ENCODE results near the gene BPI. TPM values are rescaled to one million over a fixed set of nuclear protein-coding genes. Genes with fewer than 3 reads are reported as not detected.
"Not testable (repeated sequence)": the region's sequence is repeated elsewhere in the genome, so short reads cannot be mapped to it uniquely, and the experiment has no call there.

Gene BPI
- total and polyA plus RNA-seq, 4 donors, result 5.0 to 11.5 (median 8.7) TPM; not detected in 1

- H3K27me3 ChIP-seq (ENCODE audit: control insufficient read depth, insufficient read depth, low read length), result no peaks in the 10 kb centered on the region
- no peak overlapping the region for H3K27ac ChIP-seq (ENCODE audit: low read depth, low read length)
- no peaks in the 10 kb centered on the region for H3K9me3 ChIP-seq (ENCODE audit: control insufficient read depth, insufficient read depth, low read length)
- no peaks in the 10 kb centered on the region for H3K36me3 ChIP-seq (ENCODE audit: control insufficient read depth, insufficient read depth, low read length)
- no peak for DNase-seq (ENCODE audit: low read depth in 4 of 6, low spot score in 6 of 6)
- H3K4me3 ChIP-seq (ENCODE audit: low read depth, low read length), result no peak overlapping the region
- 100% methylated on average over 1 of the region's 7 CpGs for WGBS (ENCODE audit: insufficient coverage)
- peaks cover 33% of the 10 kb centered on the region for H3K4me1 ChIP-seq (ENCODE audit: control insufficient read depth, insufficient read depth, low read length)
Measured at GRCh38 chr20:38338849-38339520, 35.0 kb downstream of the BPI start.

- peaks cover 34% of the 10 kb centered on the region for H3K4me1 ChIP-seq (ENCODE audit: control insufficient read depth, insufficient read depth, low read length)
- DNase-seq (ENCODE audit: low read depth in 4 of 6, low spot score in 6 of 6); H3K9me3 ChIP-seq (ENCODE audit: control insufficient read depth, insufficient read depth, low read length); H3K27me3 ChIP-seq (ENCODE audit: control insufficient read depth, insufficient read depth, low read length); H3K27ac ChIP-seq (ENCODE audit: low read depth, low read length); H3K36me3 ChIP-seq (ENCODE audit: control insufficient read depth, insufficient read depth, low read length); H3K4me3 ChIP-seq (ENCODE audit: low read depth, low read length): not testable (repeated sequence)
- whole genome bisulfite sequencing (ENCODE audit: insufficient coverage), result 83% methylated on average over 1 of the region's 8 CpGs
Measured at GRCh38 chr20:38339521-38339896, 35.6 kb downstream of the BPI start.

- WGBS (ENCODE audit: insufficient coverage), result no CpG with 5 or more reads among the region's 3 CpGs
- peak in 1 of 6 donors; percentile 35 for DNase-seq (ENCODE audit: low read depth in 4 of 6, low spot score in 6 of 6)
- Histone ChIP-seq H3K27me3 (ENCODE audit: control insufficient read depth, insufficient read depth, low read length) (no peaks in the 10 kb centered on the region), H3K27ac (ENCODE audit: low read depth, low read length) (no peak overlapping the region), H3K4me3 (ENCODE audit: low read depth, low read length) (no peak overlapping the region), H3K9me3 (ENCODE audit: control insufficient read depth, insufficient read depth, low read length) (no peaks in the 10 kb centered on the region), H3K4me1 (ENCODE audit: control insufficient read depth, insufficient read depth, low read length) (peaks cover 34% of the 10 kb centered on the region), H3K36me3 (ENCODE audit: control insufficient read depth, insufficient read depth, low read length) (no peaks in the 10 kb centered on the region)
Measured at GRCh38 chr20:38339997-38340396, 36.0 kb downstream of the BPI start.

- no peak for DNase-seq (ENCODE audit: low read depth in 4 of 6, low spot score in 6 of 6)
- 81% methylated on average over 2 of the region's 6 CpGs for WGBS (ENCODE audit: insufficient coverage)
- no peak overlapping the region for H3K27ac ChIP-seq (ENCODE audit: low read depth, low read length)
Measured at GRCh38 chr20:38340693-38341092, 36.7 kb downstream of the BPI start.

GRCh38 chr20:38342216-38342615, 38.3 kb downstream of the BPI start:
- Histone ChIP-seq H3K27ac (ENCODE audit: low read depth, low read length) (no peak overlapping the region), H3K9me3 (ENCODE audit: control insufficient read depth, insufficient read depth, low read length) (no peaks in the 10 kb centered on the region), H3K27me3 (ENCODE audit: control insufficient read depth, insufficient read depth, low read length) (no peaks in the 10 kb centered on the region), H3K4me1 (ENCODE audit: control insufficient read depth, insufficient read depth, low read length) (peaks cover 21% of the 10 kb centered on the region), H3K36me3 (ENCODE audit: control insufficient read depth, insufficient read depth, low read length) (no peaks in the 10 kb centered on the region), H3K4me3 (ENCODE audit: low read depth, low read length) (no peak overlapping the region)
- peak in 2 of 6 donors; percentile 60 to 66 for DNase-seq (ENCODE audit: low read depth in 4 of 6, low spot score in 6 of 6)
- 13% methylated on average over 7 of the region's 7 CpGs for WGBS (ENCODE audit: insufficient coverage)

More at GRCh38 chr20:38340693-38341092, 36.7 kb downstream of the BPI start:
- Histone ChIP-seq H3K36me3 (ENCODE audit: control insufficient read depth, insufficient read depth, low read length) (no peaks in the 10 kb centered on the region), H3K27me3 (ENCODE audit: control insufficient read depth, insufficient read depth, low read length) (no peaks in the 10 kb centered on the region), H3K9me3 (ENCODE audit: control insufficient read depth, insufficient read depth, low read length) (no peaks in the 10 kb centered on the region), H3K4me3 (ENCODE audit: low read depth, low read length) (no peak overlapping the region), H3K4me1 (ENCODE audit: control insufficient read depth, insufficient read depth, low read length) (peaks cover 34% of the 10 kb centered on the region)

- Histone ChIP-seq H3K36me3 (ENCODE audit: control insufficient read depth, insufficient read depth, low read length) (no peaks in the 10 kb centered on the region), H3K27me3 (ENCODE audit: control insufficient read depth, insufficient read depth, low read length) (no peaks in the 10 kb centered on the region)
- 50% methylated on average over 1 of the region's 5 CpGs for WGBS (ENCODE audit: insufficient coverage)
Measured at GRCh38 chr20:38342713-38343310, 38.9 kb downstream of the BPI start.

GRCh38 chr20:38343311-38344106, 39.6 kb downstream of the BPI start:
- peak in 4 of 6 donors; percentile 27 to 87 (median 34) for DNase-seq (ENCODE audit: low read depth in 4 of 6, low spot score in 6 of 6)

More at GRCh38 chr20:38342713-38343310, 38.9 kb downstream of the BPI start:
- DNase-seq (ENCODE audit: low read depth in 4 of 6, low spot score in 6 of 6), result no peak
- H3K4me1 ChIP-seq (ENCODE audit: control insufficient read depth, insufficient read depth, low read length), result peaks cover 21% of the 10 kb centered on the region
- no peak overlapping the region for H3K27ac ChIP-seq (ENCODE audit: low read depth, low read length)
- H3K4me3 ChIP-seq (ENCODE audit: low read depth, low read length), result no peak overlapping the region
- H3K9me3 ChIP-seq (ENCODE audit: control insufficient read depth, insufficient read depth, low read length), result no peaks in the 10 kb centered on the region

GRCh38 chr20:38344107-38344701, 40.2 kb downstream of the BPI start:
- Histone ChIP-seq H3K27me3 (ENCODE audit: control insufficient read depth, insufficient read depth, low read length) (no peaks in the 10 kb centered on the region), H3K27ac (ENCODE audit: low read depth, low read length) (peak overlapping the region; percentile 22), H3K9me3 (ENCODE audit: control insufficient read depth, insufficient read depth, low read length) (no peaks in the 10 kb centered on the region), H3K36me3 (ENCODE audit: control insufficient read depth, insufficient read depth, low read length) (no peaks in the 10 kb centered on the region), H3K4me1 (ENCODE audit: control insufficient read depth, insufficient read depth, low read length) (peaks cover 21% of the 10 kb centered on the region), H3K4me3 (ENCODE audit: low read depth, low read length) (no peak overlapping the region)
- DNase-seq (ENCODE audit: low read depth in 4 of 6, low spot score in 6 of 6), result no peak
- 93% methylated on average over 4 of the region's 5 CpGs for WGBS (ENCODE audit: insufficient coverage)

More at GRCh38 chr20:38343311-38344106, 39.6 kb downstream of the BPI start:
- Histone ChIP-seq H3K9me3 (ENCODE audit: control insufficient read depth, insufficient read depth, low read length) (no peaks in the 10 kb centered on the region), H3K4me1 (ENCODE audit: control insufficient read depth, insufficient read depth, low read length) (peaks cover 21% of the 10 kb centered on the region), H3K4me3 (ENCODE audit: low read depth, low read length) (no peak overlapping the region), H3K27me3 (ENCODE audit: control insufficient read depth, insufficient read depth, low read length) (no peaks in the 10 kb centered on the region), H3K36me3 (ENCODE audit: control insufficient read depth, insufficient read depth, low read length) (no peaks in the 10 kb centered on the region), H3K27ac (ENCODE audit: low read depth, low read length) (peak overlapping the region; percentile 22)
- WGBS (ENCODE audit: insufficient coverage), result 67% methylated on average over 12 of the region's 16 CpGs

- Histone ChIP-seq H3K4me3 (ENCODE audit: low read depth, low read length) (no peak overlapping the region), H3K9me3 (ENCODE audit: control insufficient read depth, insufficient read depth, low read length) (no peaks in the 10 kb centered on the region), H3K27ac (ENCODE audit: low read depth, low read length) (no peak overlapping the region), H3K4me1 (ENCODE audit: control insufficient read depth, insufficient read depth, low read length) (peaks cover 21% of the 10 kb centered on the region), H3K27me3 (ENCODE audit: control insufficient read depth, insufficient read depth, low read length) (no peaks in the 10 kb centered on the region), H3K36me3 (ENCODE audit: control insufficient read depth, insufficient read depth, low read length) (no peaks in the 10 kb centered on the region)
- no peak for DNase-seq (ENCODE audit: low read depth in 4 of 6, low spot score in 6 of 6)
- WGBS (ENCODE audit: insufficient coverage), result no CpG with 5 or more reads among the region's 2 CpGs
Measured at GRCh38 chr20:38345643-38346042, 41.7 kb downstream of the BPI start.

All from spinal cord (tissue), 10 donors.